ENCODE measurements around the gene TMEM156.

GRCh38 chr4:38926896-38927295 is 105.3 kb downstream of the TMEM156 start:
- no peak for TF ChIP-seq EZH2 (IDR thresholded peaks at IDR 0.05; ENCODE audit: low read length)
- no peak for TF ChIP-seq CTCF (optimal IDR thresholded peaks at IDR 0.05 in 1 of 3, IDR thresholded peaks at IDR 0.05 in 1 of 3, conservative IDR thresholded peaks at IDR 0.05 in 1 of 3; ENCODE audit: extremely low read depth in 1 of 3, insufficient read depth in 2 of 3, low read length in 3 of 3)

Data from keratinocyte (primary cell).